ENCODE results near the gene LRRC42.

GRCh38 chr1:54002544-54003248 lies 56.5 kb downstream of the LRRC42 start:
- TF ChIP-seq CTCF (IDR thresholded peaks at IDR 0.05; ENCODE audit: insufficient read depth, low read length, poor library complexity, severe bottlenecking) = no peak
- TF ChIP-seq EZH2phosphoT487 (conservative IDR thresholded peaks at IDR 0.05; ENCODE audit: low read length) = no peak

Measured in SU-DHL-6 (cell line).